ENCODE results near the gene PDSS2. TPM values are rescaled to one million over a fixed set of nuclear protein-coding genes. Genes with fewer than 3 reads are reported as not detected.
A peak's percentile ranks its signal among the peaks of the same experiment; 100 is the strongest.

The PDSS2 gene
- total RNA-seq, 1 experiment from 2014 or later = 12.1 TPM

GRCh38 chr6:107122748-107123147 is 336.6 kb downstream of the PDSS2 start:
- Histone ChIP-seq H3K9me3 (ENCODE audit: control insufficient read depth, low read depth, low read length) (no peaks in the 10 kb centered on the region), H3K9ac (ENCODE audit: extremely low read depth, insufficient read length, low read length) (no peak overlapping the region), H2BK20ac (ENCODE audit: low read depth, low read length, poor library complexity, severe bottlenecking) (no peak overlapping the region), H4K91ac (ENCODE audit: insufficient read length, low read depth, low read length) (no peak overlapping the region), H3K18ac (ENCODE audit: insufficient read length, low read depth, low read length) (no peak overlapping the region), H3K79me2 (ENCODE audit: insufficient read depth, low read length) (no peaks in the 10 kb centered on the region), H3K27me3 (ENCODE audit: insufficient read depth, low read length) (no peaks in the 10 kb centered on the region), H4K5ac (ENCODE audit: insufficient read length, low read depth, low read length) (no peak overlapping the region), H3K79me1 (ENCODE audit: insufficient read depth, low read depth, low read length, poor library complexity, severe bottlenecking) (no peaks in the 10 kb centered on the region), H3T11ph (ENCODE audit: low read length) (no peak overlapping the region), H3K56ac (ENCODE audit: insufficient read length, low read depth, low read length) (no peak overlapping the region), H3K4me2 (ENCODE audit: insufficient read depth, insufficient read length, low read length) (no peak overlapping the region), H3K23ac (ENCODE audit: insufficient read length, low read depth, low read length) (no peak overlapping the region), H4K8ac (replicated peaks; ENCODE audit: insufficient read length, low read depth, low read length) (no peak overlapping the region), H4K20me1 (ENCODE audit: control insufficient read depth, insufficient read depth, insufficient read length) (no peaks in the 10 kb centered on the region), H2BK12ac (ENCODE audit: insufficient read length, low read depth, low read length) (no peak overlapping the region), H3K4me1 (ENCODE audit: insufficient read depth, low read length) (peaks cover 7% of the 10 kb centered on the region; the same call in 1 of the 2 replicates), H2BK15ac (ENCODE audit: low read depth, low read length) (no peak overlapping the region), H3K4ac (ENCODE audit: low read depth, low read length) (no peak overlapping the region), H3K23me2 (ENCODE audit: insufficient read length, low read depth, low read length, poor library complexity, severe bottlenecking) (no peaks in the 10 kb centered on the region), H2AFZ (ENCODE audit: low read length) (no peak overlapping the region), H2BK120ac (ENCODE audit: low read depth, low read length, poor library complexity, severe bottlenecking) (no peak overlapping the region), H3K14ac (ENCODE audit: insufficient read depth, low read length) (no peak overlapping the region), H2AK5ac (ENCODE audit: insufficient read length, low read length) (no peak overlapping the region), H2BK5ac (ENCODE audit: insufficient read length, low read length) (no peak overlapping the region), H3K27ac (ENCODE audit: insufficient read length, low read depth, low read length) (no peak overlapping the region)
- no CpG with 5 or more reads among the region's 4 CpGs for WGBS (ENCODE audit: extremely low coverage, insufficient read length, low lambda C conversion rate)
- Mint-ChIP-seq H3K36me3 (ENCODE audit: insufficient read depth in 1 of 3, low read depth in 3 of 3) (no peaks in the 10 kb centered on the region; a peak in 1 of 7 replicates), H3K27me3 (ENCODE audit: low read depth) (no peaks in the 10 kb centered on the region), H3K9me3 (no peaks in the 10 kb centered on the region), H3K27ac (no peak overlapping the region; a peak in 1 of 7 replicates), H3K4me3 (peak overlapping the region in 1 of 2 experiments; percentile 38; a peak in 1 of 5 replicates), H3K4me1 (peaks cover 44 to 53% of the 10 kb centered on the region in 2 experiments)
- DNase-seq = no peak
- TF ChIP-seq CTCF (conservative IDR thresholded peaks at IDR 0.05) = no peak
